Stimulated activated CD8-positive, alpha-beta memory T cell treated with anti-CD3 and anti-CD28 coated beads, Interleukin-7, amount 100 ng/mL, for 48 hours (primary cell): Measurements from ENCODE around the gene MAGED1.
"Not testable (repeated sequence)": the region's sequence is repeated elsewhere in the genome, so short reads cannot be mapped to it uniquely, and the experiment has no call there.

Source experiments
- DNase-seq, 2 donors: peaks; one replicate each; pipeline ENCODE4 v3.0.0-alpha.2; 2020; ENCODE audit warnings: low read depth in 1 of 2; ENCODE audit errors: extremely low read depth in 1 of 2

The MAGED1 gene

GRCh38 chrX:51893931-51894696 lies 691 bp downstream of the MAGED1 start:
- no peak for DNase-seq

DNA sequence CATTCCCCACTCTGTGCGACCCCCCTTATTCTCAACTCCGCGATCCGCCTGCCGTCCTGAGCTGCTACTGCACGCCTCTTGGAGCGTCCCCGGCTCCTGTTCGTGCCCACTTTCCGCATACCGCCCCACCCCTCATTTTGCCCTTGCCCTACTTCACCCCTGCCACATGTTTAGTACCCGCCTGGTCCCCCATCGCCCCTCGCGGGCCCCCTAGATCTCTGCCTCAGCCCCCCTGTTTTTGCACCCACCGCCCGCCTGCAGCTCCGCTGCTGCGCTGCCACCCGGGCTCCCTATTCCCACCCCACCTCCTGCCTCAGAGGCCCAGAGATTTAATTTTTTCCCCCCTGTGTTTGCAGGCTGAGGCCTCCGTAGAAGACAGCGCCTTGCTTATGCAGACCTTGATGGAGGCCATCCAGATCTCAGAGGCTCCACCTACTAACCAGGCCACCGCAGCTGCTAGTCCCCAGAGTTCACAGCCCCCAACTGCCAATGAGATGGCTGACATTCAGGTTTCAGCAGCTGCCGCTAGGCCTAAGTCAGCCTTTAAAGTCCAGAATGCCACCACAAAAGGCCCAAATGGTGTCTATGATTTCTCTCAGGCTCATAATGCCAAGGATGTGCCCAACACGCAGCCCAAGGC lies 1.4 kb downstream of the MAGED1 start:
- DNase-seq, result no peak

DNA sequence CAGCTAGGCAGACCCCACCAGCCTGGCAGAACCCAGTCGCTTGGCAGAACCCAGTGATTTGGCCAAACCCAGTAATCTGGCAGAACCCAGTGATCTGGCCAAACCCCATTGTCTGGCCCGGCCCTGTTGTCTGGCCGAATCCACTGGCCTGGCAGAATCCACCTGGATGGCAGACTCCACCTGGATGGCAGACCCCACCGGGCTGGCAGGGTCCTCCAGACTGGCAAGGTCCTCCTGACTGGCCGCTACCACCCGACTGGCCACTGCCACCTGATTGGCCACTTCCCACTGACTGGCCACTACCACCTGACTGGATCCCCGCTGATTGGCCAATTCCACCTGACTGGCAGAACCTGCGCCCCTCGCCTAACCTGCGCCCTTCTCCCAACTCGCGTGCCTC lies 3.2 kb downstream of the MAGED1 start:
- no peak for DNase-seq

DNA sequence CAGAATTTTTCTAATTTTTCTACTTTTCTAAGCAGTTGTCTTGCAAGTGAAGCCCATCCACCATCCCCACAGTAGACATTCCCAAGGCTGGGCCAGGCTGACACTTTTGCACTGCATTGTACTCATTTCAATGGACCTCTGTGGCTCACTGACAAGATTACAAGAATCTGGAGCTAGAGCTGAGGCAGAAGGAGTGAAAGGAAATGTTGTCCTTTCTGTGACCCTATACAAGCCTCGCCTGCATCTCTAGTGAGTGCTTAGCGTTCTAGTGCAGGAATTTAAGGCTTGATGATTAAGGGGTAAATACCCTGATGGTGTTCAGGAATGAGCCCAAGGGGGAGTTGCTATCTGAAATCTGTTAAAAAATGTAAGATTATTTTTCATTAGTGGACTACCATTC lies 6.3 kb downstream of the MAGED1 start:
- no peak for DNase-seq

DNA sequence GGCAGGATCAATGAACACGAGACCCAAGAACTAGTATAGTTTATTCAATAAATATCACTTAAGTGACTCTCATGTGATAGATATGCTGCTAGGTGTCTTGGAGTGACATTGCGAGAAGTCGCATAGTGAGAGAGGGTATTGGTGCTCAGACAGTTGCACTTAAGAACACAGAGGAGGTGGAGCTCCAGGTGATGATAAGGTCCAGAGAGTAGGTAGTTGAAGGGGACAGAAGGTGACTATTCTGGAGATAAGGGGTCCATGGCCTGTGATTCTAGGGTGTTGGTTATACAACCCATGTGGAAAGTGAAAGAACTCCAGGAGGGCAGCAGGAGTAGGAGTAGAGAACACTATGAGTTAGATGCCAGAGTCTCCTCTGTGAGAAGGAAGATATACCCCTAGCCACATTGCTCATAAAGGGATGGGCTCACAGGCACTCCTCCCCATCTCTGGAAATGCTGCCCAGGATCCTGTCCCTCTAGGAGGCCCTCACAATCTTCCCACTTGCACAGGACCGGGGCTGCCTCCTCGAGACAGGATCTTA lies 9.2 kb downstream of the MAGED1 start:
- no peak for DNase-seq

DNA sequence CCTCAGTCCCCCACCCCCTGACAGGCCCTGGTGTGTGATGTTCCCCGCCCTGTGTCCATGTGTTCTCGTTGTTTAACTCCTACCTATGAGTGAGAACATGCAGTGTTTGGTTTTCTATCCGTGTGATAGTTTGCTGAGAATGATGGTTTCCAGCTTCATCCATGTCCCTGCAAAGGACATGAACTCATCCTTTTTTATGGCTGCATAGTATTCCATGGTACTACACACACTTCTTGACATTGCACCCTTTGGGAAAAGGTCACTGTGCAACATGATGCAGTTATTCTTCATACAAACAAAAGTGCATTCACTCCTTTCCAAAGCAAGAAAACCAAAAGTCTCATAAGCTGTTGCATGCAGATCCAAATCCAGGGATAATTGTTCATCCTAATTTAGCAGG lies 11.7 kb downstream of the MAGED1 start:
- DNase-seq, result not testable (repeated sequence)

GRCh38 chrX:51905711-51906110 lies 12.3 kb downstream of the MAGED1 start:
- no peak for DNase-seq

DNA sequence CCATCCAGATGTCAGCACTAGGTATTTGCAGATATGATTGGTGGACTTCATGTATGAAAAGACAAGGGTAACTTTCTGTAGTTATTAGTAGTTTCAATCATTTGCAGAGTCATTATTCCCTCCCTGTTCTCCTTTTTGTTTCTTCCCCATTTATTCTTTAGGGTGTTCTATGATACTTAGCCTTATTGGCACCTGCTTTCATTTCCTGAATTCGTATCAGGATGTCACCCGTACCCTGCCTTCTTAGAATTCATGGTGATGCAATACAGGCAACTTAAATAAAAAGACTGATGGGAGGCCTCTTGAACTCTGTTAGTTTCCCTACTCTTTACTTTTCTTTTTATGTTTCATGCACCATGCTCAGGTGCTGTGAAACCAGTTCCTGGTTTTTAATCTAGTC lies 24.2 kb downstream of the MAGED1 start:
- no peak for DNase-seq

GRCh38 chrX:51922561-51922960 lies 29.1 kb downstream of the MAGED1 start:
- DNase-seq, result no peak

GRCh38 chrX:51931566-51932150 lies 38.2 kb downstream of the MAGED1 start:
- DNase-seq, result no peak
